Upper lobe of right lung (tissue), 1 donor: ENCODE measurements around the gene CXADR. TPM values are rescaled to one million over a fixed set of nuclear protein-coding genes. Genes with fewer than 3 reads are reported as not detected.
"Not testable (repeated sequence)": the region's sequence is repeated elsewhere in the genome, so short reads cannot be mapped to it uniquely, and the experiment has no call there.

Source experiments
- ATAC-seq: fragments of 200-7000 bp; cut with Tn5 transposase; one replicate; pipeline ENCODE4 v1.9.1; 2020; ENCODE audit warnings: mild to moderate bottlenecking, moderate library complexity
- DNase-seq: peaks from one replicate; pipeline ENCODE4 v3.0.0-alpha.2; 2020
- H3K27ac ChIP-seq: fragments of 200-600 bp; one replicate; pipeline ENCODE4 v1.8.0; 2022
- H3K27me3 ChIP-seq: fragments of 200-600 bp; one replicate; pipeline ENCODE4 v1.8.0; 2022; ENCODE audit warnings: mild to moderate bottlenecking
- H3K36me3 ChIP-seq: fragments of 200-600 bp; one replicate; pipeline ENCODE4 v1.8.0; 2022
- H3K4me1 ChIP-seq: fragments of 200-600 bp; one replicate; pipeline ENCODE4 v1.8.0; 2022
- H3K4me3 ChIP-seq: fragments of 200-600 bp; one replicate; pipeline ENCODE4 v1.8.0; 2022; ENCODE audit warnings: mild to moderate bottlenecking
- H3K9me3 ChIP-seq: fragments of 200-600 bp; one replicate; pipeline ENCODE4 v1.8.0; 2022
- CTCF ChIP-seq: fragments of 200-600 bp; IDR thresholded peaks from one replicate; pipeline ENCODE4 v1.8.0; 2022; ENCODE audit warnings: antibody characterized with exemption
- intact Hi-C: fragments of 100-400 bp; cut with DNase I; formaldehyde crosslinking; loops from one replicate; pipeline ENCODE4 v1.11.0; 2022
- total RNA-seq: library from RNA; stranded (reverse); fragmentation: NEBNext Ultra II Directional; extraction: Animal tissue kit (Norgen Biotek cat#: 25700); gene quantifications from one replicate; pipeline ENCODE4 v1.2.1, GENCODE V29; 2021
- donor health status: DM: no; HTN: yes; CAD: no; lungs with severe emphysema.

Gene CXADR
- total RNA-seq, 1 donor from 2014 or later = 29.0 TPM

- H3K4me3 ChIP-seq = no peak overlapping the region
Observed at GRCh38 chr21:17507591-17507990, 5.3 kb upstream of the CXADR start.

GRCh38 chr21:17513214-17514123, 626 bp downstream of the CXADR start:
- Histone ChIP-seq H3K27me3 (peaks cover 22% of the 10 kb centered on the region), H3K4me3 (peak overlapping the region; percentile 62), H3K9me3 (no peaks in the 10 kb centered on the region), H3K27ac (peak overlapping the region; percentile 82), H3K4me1 (peaks cover 9% of the 10 kb centered on the region), H3K36me3 (no peaks in the 10 kb centered on the region)
- DNase-seq (peak; percentile 77), ATAC-seq (peak; percentile 62)
- intact Hi-C loops = no loop called here
- no peak for TF ChIP-seq CTCF

More at GRCh38 chr21:17507591-17507990, 5.3 kb upstream of the CXADR start:
- TF ChIP-seq CTCF = no peak
- no peak overlapping the region for H3K27ac ChIP-seq
- DNase-seq (no peak), ATAC-seq (no peak)
- no peaks in the 10 kb centered on the region for H3K9me3 ChIP-seq
- H3K4me1 ChIP-seq = no peaks in the 10 kb centered on the region
- no peaks in the 10 kb centered on the region for H3K27me3 ChIP-seq
- intact Hi-C loops = no loop called here
- no peaks in the 10 kb centered on the region for H3K36me3 ChIP-seq

DNA sequence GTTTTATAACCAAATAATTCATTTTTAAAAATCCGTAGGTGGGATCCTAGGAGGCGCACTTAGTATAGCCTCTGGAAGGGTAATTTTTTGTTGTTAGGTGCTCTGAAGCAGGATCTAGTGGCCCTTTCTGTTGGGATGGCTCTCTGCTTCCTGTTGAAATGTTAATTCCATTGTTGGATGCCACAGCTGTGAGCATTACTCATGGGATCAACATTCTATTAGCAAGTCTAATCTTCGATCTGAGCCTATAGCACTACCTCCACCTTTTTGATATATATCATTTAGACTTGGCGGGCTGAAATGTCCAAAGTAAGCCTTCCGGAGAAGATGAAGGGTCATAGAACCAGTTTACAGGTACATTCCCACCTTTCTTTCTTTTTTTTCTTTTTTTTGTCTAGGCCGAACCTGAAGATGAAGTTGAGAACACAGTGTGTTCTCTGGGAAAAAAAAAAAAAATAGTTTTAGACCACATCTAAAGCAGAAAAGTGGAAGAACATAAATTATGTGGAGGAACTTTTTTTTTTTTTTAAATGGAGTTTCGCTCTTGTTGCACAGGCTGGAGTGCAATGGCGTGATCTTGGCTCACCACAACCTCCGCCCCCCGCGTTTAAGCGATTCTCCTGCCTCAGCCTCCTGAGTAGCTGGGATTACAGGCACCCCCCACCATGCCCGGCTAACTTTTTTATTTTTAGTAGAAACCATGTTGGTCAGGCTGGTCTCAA, 1.4 kb downstream of the CXADR start:
- no peak for TF ChIP-seq CTCF
- Histone ChIP-seq H3K4me3 (peak overlapping the region; percentile 62), H3K27me3 (peaks cover 22% of the 10 kb centered on the region), H3K36me3 (no peaks in the 10 kb centered on the region), H3K27ac (peak overlapping the region; percentile 82), H3K9me3 (no peaks in the 10 kb centered on the region), H3K4me1 (peaks cover 9% of the 10 kb centered on the region)
- intact Hi-C loops = no loop called here
- no peak for DNase-seq
- ATAC-seq = no peak

GRCh38 chr21:17517008-17517407, 4.2 kb downstream of the CXADR start:
- intact Hi-C loops, H3K4me3 ChIP-seq, H3K9me3 ChIP-seq, DNase-seq, H3K4me1 ChIP-seq, ATAC-seq, H3K36me3 ChIP-seq, H3K27ac ChIP-seq: not testable (repeated sequence)
- peaks cover 22% of the 10 kb centered on the region for H3K27me3 ChIP-seq

DNA sequence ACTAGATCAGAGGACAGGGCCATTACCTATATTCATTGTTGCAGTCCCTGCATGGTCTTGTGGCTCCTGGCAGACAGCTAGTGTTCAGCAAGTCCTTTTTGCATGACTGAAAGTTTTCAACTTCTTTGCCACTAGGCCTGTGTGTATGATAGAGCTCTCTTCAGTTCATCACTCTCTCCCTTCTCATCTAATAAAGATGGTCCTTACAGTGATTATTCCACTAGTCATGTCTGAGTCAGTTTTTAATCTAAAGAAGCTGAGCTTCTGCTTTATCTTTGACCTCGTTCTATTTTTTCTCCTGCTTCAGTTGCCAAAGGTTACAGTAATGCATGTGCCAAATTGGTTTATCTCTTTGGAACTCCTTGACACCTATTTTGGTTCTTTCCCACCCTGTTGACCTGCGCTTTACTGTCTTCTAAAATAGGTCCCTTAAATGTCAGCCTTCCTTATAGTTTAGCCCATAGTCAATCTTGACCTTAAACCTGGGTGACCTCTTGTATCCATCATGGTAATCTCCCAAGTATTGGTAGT, 6.4 kb downstream of the CXADR start:
- H3K27ac ChIP-seq = no peak overlapping the region
- no peaks in the 10 kb centered on the region for H3K36me3 ChIP-seq
- ATAC-seq = no peak
- H3K4me3 ChIP-seq = no peak overlapping the region
- H3K27me3 ChIP-seq = peaks cover 15% of the 10 kb centered on the region
- intact Hi-C loops = no loop called here
- peaks cover under 1% of the 10 kb centered on the region for H3K4me1 ChIP-seq
- TF ChIP-seq CTCF = no peak
- H3K9me3 ChIP-seq = no peaks in the 10 kb centered on the region
- DNase-seq = no peak
